OCI-LY1 (cell line): Measurements from ENCODE around the gene EGFL7.

Experiments used
- CTCF ChIP-seq: fragments of 200-600 bp; sonication (generic), shearing (Covaris generic); IDR thresholded peaks from 2 replicates; pipeline ENCODE4 v1.5.1; 2017; ENCODE audit warnings: mild to moderate bottlenecking, antibody characterized with exemption, low read length, moderate library complexity, mixed read lengths
- EZH2 ChIP-seq: fragments of 200-600 bp; sonication (generic), shearing (Covaris generic); IDR thresholded peaks from 2 replicates; pipeline ENCODE4 v1.8.0; 2017; ENCODE audit warnings: borderline replicate concordance, mixed run types, mild to moderate bottlenecking, antibody characterized with exemption, low read length, moderate library complexity, mixed read lengths

- no peak for TF ChIP-seq CTCF
- TF ChIP-seq EZH2, result no peak
Observed at GRCh38 chr9:136689108-136689460, 26.4 kb downstream of the EGFL7 start.
